GM21515 (cell line): ENCODE results near the gene NBEAL2.

Experiments
- ATAC-seq: cut with Tn5 transposase; IDR thresholded peaks from one replicate; pipeline ENCODE4 v1.9.1; 2021; ENCODE audit not compliant: unreplicated experiment

Gene NBEAL2, protein sequence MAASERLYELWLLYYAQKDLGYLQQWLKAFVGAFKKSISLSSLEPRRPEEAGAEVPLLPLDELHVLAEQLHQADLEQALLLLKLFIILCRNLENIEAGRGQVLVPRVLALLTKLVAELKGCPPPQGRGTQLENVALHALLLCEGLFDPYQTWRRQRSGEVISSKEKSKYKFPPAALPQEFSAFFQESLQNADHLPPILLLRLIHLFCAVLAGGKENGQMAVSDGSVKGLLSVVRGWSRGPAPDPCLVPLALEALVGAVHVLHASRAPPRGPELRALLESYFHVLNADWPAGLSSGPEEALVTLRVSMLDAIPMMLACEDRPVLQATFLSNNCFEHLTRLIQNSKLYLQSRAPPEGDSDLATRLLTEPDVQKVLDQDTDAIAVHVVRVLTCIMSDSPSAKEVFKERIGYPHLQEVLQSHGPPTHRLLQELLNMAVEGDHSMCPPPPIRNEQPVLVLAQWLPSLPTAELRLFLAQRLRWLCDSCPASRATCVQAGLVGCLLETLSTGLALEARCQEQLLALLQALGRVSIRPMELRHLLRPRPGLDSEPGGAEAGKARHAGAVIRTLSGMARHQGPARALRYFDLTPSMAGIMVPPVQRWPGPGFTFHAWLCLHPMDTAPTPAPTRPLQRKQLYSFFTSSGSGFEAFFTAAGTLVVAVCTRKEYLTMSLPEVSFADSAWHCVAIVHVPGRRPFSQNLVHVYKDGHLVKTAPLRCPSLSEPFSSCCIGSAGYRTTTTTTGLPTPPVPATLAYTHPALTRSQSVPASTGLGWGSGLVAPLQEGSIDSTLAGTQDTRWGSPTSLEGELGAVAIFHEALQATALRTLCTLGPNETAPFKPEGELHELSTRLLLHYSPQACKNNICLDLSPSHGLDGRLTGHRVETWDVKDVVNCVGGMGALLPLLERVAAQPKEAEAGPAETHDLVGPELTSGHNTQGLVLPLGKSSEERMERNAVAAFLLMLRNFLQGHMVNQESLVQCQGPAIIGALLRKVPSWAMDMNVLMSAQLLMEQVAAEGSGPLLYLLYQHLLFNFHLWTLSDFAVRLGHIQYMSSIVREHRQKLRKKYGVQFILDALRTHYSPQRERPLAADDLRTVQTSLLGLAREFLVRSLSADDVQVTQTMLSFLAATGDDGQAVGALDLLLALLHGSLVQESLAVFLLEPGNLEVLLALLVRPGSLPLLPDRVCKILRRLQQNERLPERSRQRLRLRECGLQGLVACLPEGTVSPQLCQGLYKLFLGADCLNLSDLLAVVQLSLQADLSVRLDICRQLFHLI (N-terminal part only)

DNA sequence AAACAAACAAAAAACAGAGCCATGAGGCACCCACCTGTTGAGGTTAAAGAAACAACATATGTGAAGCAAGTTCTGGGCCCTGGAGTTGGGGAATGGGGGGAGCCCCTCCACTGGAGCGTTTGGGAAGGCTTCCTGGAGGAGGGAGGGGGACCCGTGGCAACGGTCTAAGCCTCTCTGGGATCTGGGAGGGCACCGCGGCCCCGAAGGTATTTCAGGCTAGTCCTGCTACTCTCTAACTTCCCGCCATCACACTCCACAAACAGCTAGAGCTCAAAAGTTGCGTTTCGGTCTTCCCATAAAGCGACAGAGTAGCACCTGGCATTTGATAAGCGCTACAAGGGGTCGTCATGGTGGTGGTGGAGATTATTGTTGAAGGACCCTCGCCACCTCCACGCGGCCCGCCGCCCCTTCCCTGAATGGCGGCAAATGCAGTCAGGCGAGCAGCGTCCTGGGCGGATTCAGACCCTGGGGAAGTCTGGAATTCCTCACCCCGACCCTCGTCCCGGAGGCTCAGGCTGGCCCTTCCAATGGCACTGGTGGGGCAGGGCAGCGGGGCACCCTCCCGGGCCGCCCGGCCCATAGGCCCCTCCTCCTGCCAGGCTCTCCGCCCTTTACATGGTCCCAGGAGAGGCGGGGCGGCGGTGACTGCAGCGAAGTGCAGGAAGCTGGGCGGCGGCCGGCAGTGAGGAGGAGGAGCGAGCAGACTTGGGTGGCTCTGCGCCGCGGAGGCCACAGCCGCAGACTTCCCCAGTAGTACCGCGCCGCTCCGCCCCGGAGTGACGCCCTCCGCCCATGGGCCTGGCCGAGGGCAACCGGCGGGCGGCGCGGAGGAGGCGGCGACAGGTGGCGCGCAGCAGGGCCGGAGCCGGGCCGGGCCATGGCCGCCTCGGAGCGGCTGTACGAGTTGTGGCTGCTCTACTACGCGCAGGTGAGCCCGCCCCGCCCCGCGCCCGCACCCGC, at the start of gene NBEAL2:
Gene NBEAL2, plus strand, starts transcription at position 682 of the 960 bp plus-strand sequence. Its CDS starts 196 bp downstream, at position 878.
- ATAC-seq, result peak; percentile 62

GRCh38 chr3:46930166-46930944, 49.1 kb upstream of the NBEAL2 start:
- ATAC-seq, result no peak

- no peak for ATAC-seq
These were observed 48.5 kb upstream of the NBEAL2 start for GRCh38 chr3:46930945-46931403.

GRCh38 chr3:46931631-46932331, 47.7 kb upstream of the NBEAL2 start:
- ATAC-seq, result no peak

GRCh38 chr3:46932455-46933225, 46.8 kb upstream of the NBEAL2 start:
- ATAC-seq, result no peak

DNA sequence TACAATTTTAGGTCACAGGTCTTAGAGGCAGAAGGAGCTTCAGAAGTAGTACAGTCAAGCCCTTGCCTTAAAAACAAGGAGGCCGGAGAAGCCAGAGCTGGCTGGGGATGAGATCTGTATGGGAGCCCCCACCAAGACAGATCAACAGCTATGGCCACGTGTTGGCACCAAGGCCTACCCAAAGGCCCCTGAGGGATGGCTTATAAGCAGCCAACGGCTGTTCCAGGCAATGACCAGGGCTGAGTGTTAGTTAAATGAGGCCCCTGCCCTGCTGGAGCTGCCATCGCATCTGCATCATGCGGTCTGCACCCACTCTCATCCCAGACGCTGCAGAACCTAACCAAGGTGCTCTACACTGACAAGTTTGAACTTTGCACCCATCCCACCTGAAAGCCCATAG, 46.2 kb upstream of the NBEAL2 start:
- no peak for ATAC-seq

DNA sequence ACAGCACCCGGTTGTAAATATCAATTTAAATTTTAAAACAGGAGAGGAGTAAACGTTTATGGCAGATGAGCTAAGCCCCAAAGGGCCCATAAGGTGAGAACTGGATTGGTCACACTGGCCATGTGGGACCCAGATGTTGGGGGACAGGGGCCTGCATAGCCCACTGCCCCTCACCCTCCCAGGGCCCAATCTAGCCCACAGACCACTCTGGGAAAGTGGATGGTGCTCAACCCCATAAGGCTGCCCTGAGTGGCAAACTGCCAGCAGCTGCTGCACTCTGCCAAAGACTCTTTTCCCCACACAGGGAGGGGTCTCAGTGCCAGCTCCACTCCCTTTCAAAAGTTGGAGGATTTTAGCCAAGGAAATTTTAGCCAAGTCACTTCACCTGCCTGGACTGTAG, 45.4 kb upstream of the NBEAL2 start:
- no peak for ATAC-seq

GRCh38 chr3:46934498-46935167, 44.8 kb upstream of the NBEAL2 start:
- ATAC-seq, result no peak

GRCh38 chr3:46935168-46935858, 44.2 kb upstream of the NBEAL2 start:
- no peak for ATAC-seq

DNA sequence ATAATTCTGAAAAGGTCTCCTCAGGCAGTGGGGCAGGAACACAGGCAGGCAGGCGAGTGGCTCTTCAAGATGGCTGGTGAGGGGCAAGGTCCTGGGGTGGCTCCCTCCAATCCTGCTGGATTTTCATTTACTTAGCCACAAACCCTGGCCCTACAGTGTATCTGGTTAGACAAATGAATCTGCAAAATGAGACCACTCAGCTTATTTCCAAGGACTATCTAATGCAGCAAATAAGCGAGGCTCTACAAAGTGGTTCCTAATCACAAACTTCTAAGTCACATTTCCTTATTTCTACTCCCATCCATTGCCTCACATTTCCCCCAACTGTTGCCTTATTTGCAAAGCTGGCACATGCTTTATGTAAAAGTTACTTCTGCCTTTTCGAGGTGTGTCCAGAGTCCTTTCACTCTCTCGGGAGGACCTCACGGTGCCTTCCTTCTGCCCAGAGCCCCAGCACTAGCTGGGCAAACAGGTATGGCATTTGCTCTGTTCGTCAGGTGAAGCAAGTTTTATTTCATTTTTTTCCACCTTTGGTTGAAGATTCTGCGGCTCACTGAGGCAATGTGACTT, 43.4 kb upstream of the NBEAL2 start:
- ATAC-seq, result no peak

- ATAC-seq, result no peak
These were observed 42.7 kb upstream of the NBEAL2 start for GRCh38 chr3:46936733-46937250.

DNA sequence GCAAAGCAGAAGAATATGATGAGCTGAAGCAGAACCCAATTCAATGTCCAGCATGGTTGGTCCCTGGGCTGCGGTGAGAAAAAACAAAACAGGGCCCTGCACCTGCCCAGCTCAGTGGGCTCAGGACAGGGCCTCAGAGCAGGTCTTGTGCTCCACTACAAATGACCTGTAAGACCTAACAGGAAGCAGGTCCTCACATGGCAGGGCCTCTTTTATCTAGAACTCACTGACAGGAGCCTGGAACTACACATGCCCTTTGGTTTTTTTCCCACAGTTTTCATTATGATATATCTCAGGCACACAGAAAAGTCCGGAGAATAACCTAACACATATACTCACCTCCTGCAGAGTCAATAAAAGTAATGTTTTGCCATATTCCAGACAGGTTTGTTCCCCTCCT, 41.3 kb upstream of the NBEAL2 start:
- ATAC-seq, result no peak

DNA sequence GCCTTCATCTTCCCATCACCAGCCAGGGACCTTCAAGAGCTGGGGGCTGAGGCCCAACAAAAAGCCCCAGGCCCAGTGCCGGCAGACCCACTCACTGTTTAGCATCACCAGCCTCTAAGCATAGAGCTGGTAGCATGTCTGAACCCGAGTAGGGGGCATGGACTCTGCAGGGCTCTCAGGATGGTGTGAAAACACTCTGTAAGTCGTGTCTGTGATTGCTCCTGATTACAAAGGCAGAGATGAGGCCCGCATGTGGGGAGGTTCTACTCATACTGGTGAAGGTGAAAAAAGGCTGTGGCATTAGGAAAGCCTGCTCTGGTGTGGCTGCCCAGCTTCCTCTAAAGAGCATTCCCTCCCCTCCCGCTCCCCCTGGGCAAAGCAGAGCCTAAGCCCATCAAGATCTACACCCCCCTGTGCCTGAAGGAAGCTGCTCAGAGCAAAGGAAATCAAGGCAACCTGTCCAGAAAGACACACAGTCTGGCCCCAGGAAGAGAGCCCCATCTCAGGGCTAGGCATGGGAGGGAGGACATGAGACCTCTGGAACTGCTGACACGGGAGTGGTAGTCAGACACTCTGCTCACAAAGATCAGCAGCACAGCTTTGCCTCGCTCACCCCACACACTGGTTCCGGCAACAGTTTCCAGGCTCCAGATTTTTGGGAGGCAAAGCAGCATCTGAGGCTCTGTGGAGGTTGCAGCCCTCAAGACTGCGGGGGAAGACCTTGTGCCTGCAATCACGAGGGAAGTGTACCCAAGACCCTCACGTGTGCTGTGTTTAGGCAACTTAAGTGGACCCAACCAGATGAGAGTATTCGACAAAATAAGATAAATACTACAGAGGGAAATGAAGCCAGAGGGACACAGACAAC, 39.7 kb upstream of the NBEAL2 start:
- ATAC-seq, result no peak

DNA sequence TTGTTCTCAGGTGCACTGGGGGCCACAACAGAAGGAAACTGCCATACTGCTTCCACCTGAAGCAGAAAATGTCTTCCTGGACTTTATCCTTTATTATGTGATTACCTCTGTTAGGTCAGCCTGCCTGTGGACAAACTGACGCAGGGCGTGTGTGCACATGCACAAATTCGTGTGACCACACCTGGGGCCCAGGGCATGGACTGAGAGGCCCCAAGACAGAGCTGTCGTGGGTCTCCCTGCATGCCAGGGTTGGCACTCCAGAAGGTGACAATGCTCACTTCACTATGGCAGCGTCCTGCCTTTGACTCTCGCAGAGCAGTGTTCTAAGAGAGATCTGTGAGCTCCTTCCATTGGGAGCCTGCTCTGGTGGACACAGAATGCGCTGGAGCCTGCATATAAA, 37.4 kb upstream of the NBEAL2 start:
- ATAC-seq, result no peak
